GM23338 (cell line): ENCODE data around the gene LFNG. TPM values are rescaled to one million over a fixed set of nuclear protein-coding genes. Genes with fewer than 3 reads are reported as not detected.

ENCODE experiments used
- ATAC-seq: fragments of 200-7000 bp; cut with Tn5 transposase; 3 replicates; pipeline ENCODE4 v1.9.1; 2020
- DNase-seq: peaks from one replicate; pipeline ENCODE4 v3.0.0-alpha.2; 2015; ENCODE audit warnings: low spot score
- H2AFZ ChIP-seq: fragments of 200-600 bp; sonication (generic); 2 replicates; pipeline ENCODE4 v1.8.0; 2016; ENCODE audit warnings: antibody characterized with exemption, mild to moderate bottlenecking, moderate library complexity
- H3F3A ChIP-seq: fragments of 200-600 bp; sonication (generic); replicated peaks from 2 replicates; pipeline ENCODE4 v1.8.0; 2017; ENCODE audit warnings: antibody characterized with exemption, mixed run types, low read depth
- H3K27ac ChIP-seq: fragments of 200-600 bp; sonication (generic); 2 replicates; pipeline ENCODE4 v1.6.1; 2016; ENCODE audit warnings: low read depth
- H3K27me3 ChIP-seq: fragments of 200-600 bp; sonication (generic); 2 replicates; pipeline ENCODE4 v1.8.0; 2016; ENCODE audit warnings: mild to moderate bottlenecking, mixed run types, moderate library complexity; ENCODE audit not compliant: insufficient read depth
- H3K36me3 ChIP-seq: fragments of 200-600 bp; sonication (generic); 2 replicates; pipeline ENCODE4 v1.8.0; 2016; ENCODE audit warnings: mild to moderate bottlenecking; ENCODE audit not compliant: insufficient read depth
- H3K4me1 ChIP-seq: fragments of 200-600 bp; sonication (generic); 2 replicates; pipeline ENCODE4 v1.8.0; 2016; ENCODE audit warnings: mild to moderate bottlenecking, moderate library complexity; ENCODE audit not compliant: insufficient read depth
- H3K4me2 ChIP-seq: fragments of 200-600 bp; sonication (generic); 2 replicates; pipeline ENCODE4 v1.7.1; 2017; ENCODE audit warnings: mixed run types
- H3K4me3 ChIP-seq: fragments of 200-600 bp; sonication (generic); 2 replicates; pipeline ENCODE4 v1.6.1; 2016; ENCODE audit warnings: mixed run types
- H3K79me2 ChIP-seq: fragments of 200-600 bp; sonication (generic); replicated peaks from 2 replicates; pipeline ENCODE4 v1.8.0; 2017; ENCODE audit warnings: mild to moderate bottlenecking; ENCODE audit not compliant: insufficient read depth
- H3K9me2 ChIP-seq: fragments of 200-600 bp; sonication (generic); 2 replicates; pipeline ENCODE4 v1.8.0; 2017; ENCODE audit not compliant: insufficient read depth
- H4K20me1 ChIP-seq: fragments of 200-600 bp; sonication (generic); replicated peaks from 2 replicates; pipeline ENCODE4 v1.8.0; 2017; ENCODE audit warnings: mild to moderate bottlenecking; ENCODE audit not compliant: insufficient read depth
- H3K27ac Mint-ChIP-seq: 2 replicates; pipeline ENCODE4 v1.8.0; 2020; ENCODE audit warnings: inconsistent platforms, mild to moderate bottlenecking, moderate library complexity, mixed read lengths
- H3K27me3 Mint-ChIP-seq: 3 replicates; pipeline ENCODE4 v1.8.0; 2022; ENCODE audit warnings: low read depth, mild to moderate bottlenecking, moderate library complexity, mixed read lengths, inconsistent platforms; ENCODE audit not compliant: insufficient read depth, poor library complexity
- H3K36me3 Mint-ChIP-seq: 3 replicates; pipeline ENCODE4 v1.8.0; 2021; ENCODE audit warnings: low read depth, mild to moderate bottlenecking, inconsistent platforms, moderate library complexity, mixed read lengths
- H3K4me1 Mint-ChIP-seq: 3 replicates; pipeline ENCODE4 v1.8.0; 2020; ENCODE audit warnings: mild to moderate bottlenecking, inconsistent platforms, mixed read lengths
- H3K4me3 Mint-ChIP-seq: 3 replicates; pipeline ENCODE4 v1.8.0; 2021; ENCODE audit warnings: moderate library complexity, mild to moderate bottlenecking, inconsistent platforms, mixed read lengths
- H3K9me3 Mint-ChIP-seq: 3 replicates; pipeline ENCODE4 v1.8.0; 2020; ENCODE audit warnings: moderate library complexity, mild to moderate bottlenecking, inconsistent platforms, mixed read lengths
- CREB1 ChIP-seq: fragments of 250-450 bp; sonication (Bioruptor Pico); IDR thresholded peaks from 2 replicates; pipeline ENCODE4 v1.5.0; 2020; ENCODE audit warnings: low read depth, mild to moderate bottlenecking, moderate library complexity
- EZH2 ChIP-seq: fragments of 200-600 bp; sonication (generic); IDR thresholded peaks from one replicate; pipeline ENCODE4 v1.8.0; 2017; ENCODE audit warnings: antibody characterized with exemption, mild to moderate bottlenecking, low read depth; ENCODE audit not compliant: unreplicated experiment
- JUNB ChIP-seq: IDR thresholded peaks from one replicate; pipeline ENCODE4 v1.6.1; 2016; ENCODE audit warnings: antibody characterized with exemption; ENCODE audit not compliant: unreplicated experiment
- NANOG ChIP-seq: IDR thresholded peaks from 2 replicates; pipeline ENCODE4 v1.6.1; 2016; ENCODE audit warnings: antibody characterized with exemption, borderline replicate concordance
- POLR2AphosphoS5 ChIP-seq: IDR thresholded peaks from 2 replicates; pipeline ENCODE4 v1.6.1; 2016; ENCODE audit warnings: antibody characterized with exemption, low read depth
- STAT1 ChIP-seq: IDR thresholded peaks from one replicate; pipeline ENCODE4 v1.6.1; 2016; ENCODE audit warnings: antibody characterized with exemption; ENCODE audit not compliant: unreplicated experiment
- ZNF114 ChIP-seq: fragments of 250-450 bp; sonication (Bioruptor Pico); IDR thresholded peaks from 2 replicates; pipeline ENCODE4 v1.5.0; 2020; ENCODE audit warnings: mild to moderate bottlenecking, moderate library complexity
- ZNF331 ChIP-seq: fragments of 250-450 bp; sonication (Bioruptor Pico); IDR thresholded peaks from 2 replicates; pipeline ENCODE4 v1.5.0; 2020; ENCODE audit warnings: low read depth, mild to moderate bottlenecking, moderate library complexity
- polyA plus RNA-seq: library from polyadenylated mRNA; unstranded; fragments of >200 nt; fragmentation: Nextera tagmentation; extraction: Ambion mirVana; gene quantifications from 2 replicates; pipeline ENCODE4 v1.2.1, GENCODE V29; 2016
- total RNA-seq: library from RNA; depleted of rRNA; stranded (reverse); fragments of >200 nt; shearing (Covaris generic); gene quantifications from 2 replicates; pipeline ENCODE4 v1.2.3, GENCODE V29; 2014
- TF ChIP-seq, protein P1 (sequence below): IDR thresholded peaks from one replicate; pipeline ENCODE4 v1.6.1; 2018; ENCODE audit warnings: antibody characterized with exemption; ENCODE audit not compliant: unreplicated experiment
- TF ChIP-seq, protein P2 (sequence below): IDR thresholded peaks from 2 replicates; pipeline ENCODE4 v1.6.1; 2016; ENCODE audit warnings: antibody characterized with exemption
- TF ChIP-seq, protein P3 (sequence below): fragments of 250-450 bp; sonication (Bioruptor Pico); IDR thresholded peaks from 2 replicates; pipeline ENCODE4 v1.5.0; 2020; ENCODE audit warnings: mild to moderate bottlenecking, moderate library complexity
- TF ChIP-seq, protein P4 (sequence below), 2 experiments: fragments of 200-600 bp in 1 of 2; sonication (generic) in 1 of 2; conservative IDR thresholded peaks; 2 replicates each; pipeline versions ENCODE4 v1.5.1 to v1.6.1; 2016 to 2017; ENCODE audit warnings: antibody characterized with exemption in 2 of 2, low read depth in 2 of 2, mild to moderate bottlenecking in 2 of 2, moderate library complexity in 1 of 2

The LFNG gene
- total and polyA plus RNA-seq, 2 experiments from 2014 or later = 1.7 to 35.4 TPM

DNA sequence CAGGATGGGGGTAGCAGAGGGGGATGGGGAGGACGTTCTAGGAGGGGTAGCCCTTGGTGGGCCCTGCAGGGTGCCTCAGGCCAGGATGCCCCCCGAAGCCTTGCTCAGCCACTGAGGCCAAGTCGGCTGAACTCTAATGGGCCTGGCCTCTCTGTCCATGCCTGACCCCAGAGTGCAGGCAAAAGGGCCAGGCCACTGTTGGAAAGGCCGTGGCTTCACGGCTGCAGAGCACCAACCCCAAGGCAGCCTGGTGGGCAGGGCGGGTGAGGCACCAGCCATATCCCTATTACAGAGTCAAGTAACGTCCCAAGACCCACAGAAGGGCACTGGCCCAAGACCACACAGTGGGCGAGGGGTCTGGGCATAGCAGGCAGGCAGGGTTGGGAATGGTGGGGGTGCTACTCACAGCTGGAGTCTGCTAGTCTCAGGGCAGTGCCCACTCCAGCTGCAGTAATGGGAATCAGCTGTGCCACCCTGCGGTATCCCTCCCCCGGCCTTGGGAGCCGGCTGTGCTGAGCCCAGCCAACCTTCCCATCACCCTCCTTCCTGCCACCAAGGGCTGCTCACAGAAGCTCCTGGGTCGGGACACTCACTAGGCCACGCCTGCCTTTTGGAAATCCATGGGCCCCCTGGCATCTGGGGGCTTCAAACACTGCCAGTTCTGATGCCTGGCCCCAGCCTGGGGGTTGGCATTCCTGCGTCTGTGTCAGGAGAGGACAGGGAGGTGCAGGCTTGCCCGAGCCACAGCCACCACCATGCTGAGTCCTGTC is 4.0 kb upstream of the LFNG start:
- no peaks in the 10 kb centered on the region; the same call in 1 of the 2 replicates for H4K20me1 ChIP-seq
- no peaks in the 10 kb centered on the region for H3K36me3 ChIP-seq
- Mint-ChIP-seq H3K36me3 (no peaks in the 10 kb centered on the region), H3K27me3 (peaks cover 32% of the 10 kb centered on the region), H3K27ac (no peak overlapping the region), H3K4me1 (peaks cover 27% of the 10 kb centered on the region), H3K4me3 (no peak overlapping the region), H3K9me3 (no peaks in the 10 kb centered on the region)
- H3K27ac ChIP-seq = no peak overlapping the region
- peaks cover 23% of the 10 kb centered on the region for H3K4me1 ChIP-seq
- H3F3A ChIP-seq = no peaks in the 10 kb centered on the region; the same call in 1 of the 2 replicates
- H3K27me3 ChIP-seq = peaks cover 25% of the 10 kb centered on the region
- DNase-seq (no peak), ATAC-seq (no peak)
- H3K9me2 ChIP-seq = peaks cover 9% of the 10 kb centered on the region; the same call in 1 of the 2 replicates
- H3K4me3 ChIP-seq = no peak overlapping the region
- peaks cover 5% of the 10 kb centered on the region for H3K79me2 ChIP-seq
- no peak overlapping the region for H2AFZ ChIP-seq
- H3K4me2 ChIP-seq = no peak overlapping the region
- no peak for TF ChIP-seq POLR2AphosphoS5
- TF ChIP-seq, protein P1, sequence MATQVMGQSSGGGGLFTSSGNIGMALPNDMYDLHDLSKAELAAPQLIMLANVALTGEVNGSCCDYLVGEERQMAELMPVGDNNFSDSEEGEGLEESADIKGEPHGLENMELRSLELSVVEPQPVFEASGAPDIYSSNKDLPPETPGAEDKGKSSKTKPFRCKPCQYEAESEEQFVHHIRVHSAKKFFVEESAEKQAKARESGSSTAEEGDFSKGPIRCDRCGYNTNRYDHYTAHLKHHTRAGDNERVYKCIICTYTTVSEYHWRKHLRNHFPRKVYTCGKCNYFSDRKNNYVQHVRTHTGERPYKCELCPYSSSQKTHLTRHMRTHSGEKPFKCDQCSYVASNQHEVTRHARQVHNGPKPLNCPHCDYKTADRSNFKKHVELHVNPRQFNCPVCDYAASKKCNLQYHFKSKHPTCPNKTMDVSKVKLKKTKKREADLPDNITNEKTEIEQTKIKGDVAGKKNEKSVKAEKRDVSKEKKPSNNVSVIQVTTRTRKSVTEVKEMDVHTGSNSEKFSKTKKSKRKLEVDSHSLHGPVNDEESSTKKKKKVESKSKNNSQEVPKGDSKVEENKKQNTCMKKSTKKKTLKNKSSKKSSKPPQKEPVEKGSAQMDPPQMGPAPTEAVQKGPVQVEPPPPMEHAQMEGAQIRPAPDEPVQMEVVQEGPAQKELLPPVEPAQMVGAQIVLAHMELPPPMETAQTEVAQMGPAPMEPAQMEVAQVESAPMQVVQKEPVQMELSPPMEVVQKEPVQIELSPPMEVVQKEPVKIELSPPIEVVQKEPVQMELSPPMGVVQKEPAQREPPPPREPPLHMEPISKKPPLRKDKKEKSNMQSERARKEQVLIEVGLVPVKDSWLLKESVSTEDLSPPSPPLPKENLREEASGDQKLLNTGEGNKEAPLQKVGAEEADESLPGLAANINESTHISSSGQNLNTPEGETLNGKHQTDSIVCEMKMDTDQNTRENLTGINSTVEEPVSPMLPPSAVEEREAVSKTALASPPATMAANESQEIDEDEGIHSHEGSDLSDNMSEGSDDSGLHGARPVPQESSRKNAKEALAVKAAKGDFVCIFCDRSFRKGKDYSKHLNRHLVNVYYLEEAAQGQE = no peak
- TF ChIP-seq, protein P2, sequence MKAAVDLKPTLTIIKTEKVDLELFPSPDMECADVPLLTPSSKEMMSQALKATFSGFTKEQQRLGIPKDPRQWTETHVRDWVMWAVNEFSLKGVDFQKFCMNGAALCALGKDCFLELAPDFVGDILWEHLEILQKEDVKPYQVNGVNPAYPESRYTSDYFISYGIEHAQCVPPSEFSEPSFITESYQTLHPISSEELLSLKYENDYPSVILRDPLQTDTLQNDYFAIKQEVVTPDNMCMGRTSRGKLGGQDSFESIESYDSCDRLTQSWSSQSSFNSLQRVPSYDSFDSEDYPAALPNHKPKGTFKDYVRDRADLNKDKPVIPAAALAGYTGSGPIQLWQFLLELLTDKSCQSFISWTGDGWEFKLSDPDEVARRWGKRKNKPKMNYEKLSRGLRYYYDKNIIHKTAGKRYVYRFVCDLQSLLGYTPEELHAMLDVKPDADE = no peak
- TF ChIP-seq STAT1 = no peak
- no peak for TF ChIP-seq JUNB
- TF ChIP-seq EZH2 = no peak
- no peak for TF ChIP-seq ZNF114
- no peak for TF ChIP-seq NANOG
- TF ChIP-seq ZNF331 = no peak
- TF ChIP-seq, protein P3, sequence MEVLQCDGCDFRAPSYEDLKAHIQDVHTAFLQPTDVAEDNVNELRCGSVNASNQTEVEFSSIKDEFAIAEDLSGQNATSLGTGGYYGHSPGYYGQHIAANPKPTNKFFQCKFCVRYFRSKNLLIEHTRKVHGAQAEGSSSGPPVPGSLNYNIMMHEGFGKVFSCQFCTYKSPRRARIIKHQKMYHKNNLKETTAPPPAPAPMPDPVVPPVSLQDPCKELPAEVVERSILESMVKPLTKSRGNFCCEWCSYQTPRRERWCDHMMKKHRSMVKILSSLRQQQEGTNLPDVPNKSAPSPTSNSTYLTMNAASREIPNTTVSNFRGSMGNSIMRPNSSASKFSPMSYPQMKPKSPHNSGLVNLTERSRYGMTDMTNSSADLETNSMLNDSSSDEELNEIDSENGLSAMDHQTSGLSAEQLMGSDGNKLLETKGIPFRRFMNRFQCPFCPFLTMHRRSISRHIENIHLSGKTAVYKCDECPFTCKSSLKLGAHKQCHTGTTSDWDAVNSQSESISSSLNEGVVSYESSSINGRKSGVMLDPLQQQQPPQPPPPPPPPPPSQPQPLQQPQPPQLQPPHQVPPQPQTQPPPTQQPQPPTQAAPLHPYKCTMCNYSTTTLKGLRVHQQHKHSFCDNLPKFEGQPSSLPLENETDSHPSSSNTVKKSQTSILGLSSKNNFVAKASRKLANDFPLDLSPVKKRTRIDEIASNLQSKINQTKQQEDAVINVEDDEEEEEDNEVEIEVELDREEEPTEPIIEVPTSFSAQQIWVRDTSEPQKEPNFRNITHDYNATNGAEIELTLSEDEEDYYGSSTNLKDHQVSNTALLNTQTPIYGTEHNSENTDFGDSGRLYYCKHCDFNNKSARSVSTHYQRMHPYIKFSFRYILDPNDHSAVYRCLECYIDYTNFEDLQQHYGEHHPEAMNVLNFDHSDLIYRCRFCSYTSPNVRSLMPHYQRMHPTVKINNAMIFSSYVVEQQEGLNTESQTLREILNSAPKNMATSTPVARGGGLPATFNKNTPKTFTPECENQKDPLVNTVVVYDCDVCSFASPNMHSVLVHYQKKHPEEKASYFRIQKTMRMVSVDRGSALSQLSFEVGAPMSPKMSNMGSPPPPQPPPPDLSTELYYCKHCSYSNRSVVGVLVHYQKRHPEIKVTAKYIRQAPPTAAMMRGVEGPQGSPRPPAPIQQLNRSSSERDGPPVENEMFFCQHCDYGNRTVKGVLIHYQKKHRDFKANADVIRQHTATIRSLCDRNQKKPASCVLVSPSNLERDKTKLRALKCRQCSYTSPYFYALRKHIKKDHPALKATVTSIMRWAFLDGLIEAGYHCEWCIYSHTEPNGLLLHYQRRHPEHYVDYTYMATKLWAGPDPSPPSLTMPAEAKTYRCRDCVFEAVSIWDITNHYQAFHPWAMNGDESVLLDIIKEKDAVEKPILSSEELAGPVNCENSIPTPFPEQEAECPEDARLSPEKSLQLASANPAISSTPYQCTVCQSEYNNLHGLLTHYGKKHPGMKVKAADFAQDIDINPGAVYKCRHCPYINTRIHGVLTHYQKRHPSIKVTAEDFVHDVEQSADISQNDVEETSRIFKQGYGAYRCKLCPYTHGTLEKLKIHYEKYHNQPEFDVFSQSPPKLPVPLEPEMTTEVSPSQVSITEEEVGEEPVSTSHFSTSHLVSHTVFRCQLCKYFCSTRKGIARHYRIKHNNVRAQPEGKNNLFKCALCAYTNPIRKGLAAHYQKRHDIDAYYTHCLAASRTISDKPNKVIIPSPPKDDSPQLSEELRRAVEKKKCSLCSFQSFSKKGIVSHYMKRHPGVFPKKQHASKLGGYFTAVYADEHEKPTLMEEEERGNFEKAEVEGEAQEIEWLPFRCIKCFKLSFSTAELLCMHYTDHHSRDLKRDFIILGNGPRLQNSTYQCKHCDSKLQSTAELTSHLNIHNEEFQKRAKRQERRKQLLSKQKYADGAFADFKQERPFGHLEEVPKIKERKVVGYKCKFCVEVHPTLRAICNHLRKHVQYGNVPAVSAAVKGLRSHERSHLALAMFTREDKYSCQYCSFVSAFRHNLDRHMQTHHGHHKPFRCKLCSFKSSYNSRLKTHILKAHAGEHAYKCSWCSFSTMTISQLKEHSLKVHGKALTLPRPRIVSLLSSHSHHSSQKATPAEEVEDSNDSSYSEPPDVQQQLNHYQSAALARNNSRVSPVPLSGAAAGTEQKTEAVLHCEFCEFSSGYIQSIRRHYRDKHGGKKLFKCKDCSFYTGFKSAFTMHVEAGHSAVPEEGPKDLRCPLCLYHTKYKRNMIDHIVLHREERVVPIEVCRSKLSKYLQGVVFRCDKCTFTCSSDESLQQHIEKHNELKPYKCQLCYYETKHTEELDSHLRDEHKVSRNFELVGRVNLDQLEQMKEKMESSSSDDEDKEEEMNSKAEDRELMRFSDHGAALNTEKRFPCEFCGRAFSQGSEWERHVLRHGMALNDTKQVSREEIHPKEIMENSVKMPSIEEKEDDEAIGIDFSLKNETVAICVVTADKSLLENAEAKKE = no peak
- TF ChIP-seq, protein P4, sequence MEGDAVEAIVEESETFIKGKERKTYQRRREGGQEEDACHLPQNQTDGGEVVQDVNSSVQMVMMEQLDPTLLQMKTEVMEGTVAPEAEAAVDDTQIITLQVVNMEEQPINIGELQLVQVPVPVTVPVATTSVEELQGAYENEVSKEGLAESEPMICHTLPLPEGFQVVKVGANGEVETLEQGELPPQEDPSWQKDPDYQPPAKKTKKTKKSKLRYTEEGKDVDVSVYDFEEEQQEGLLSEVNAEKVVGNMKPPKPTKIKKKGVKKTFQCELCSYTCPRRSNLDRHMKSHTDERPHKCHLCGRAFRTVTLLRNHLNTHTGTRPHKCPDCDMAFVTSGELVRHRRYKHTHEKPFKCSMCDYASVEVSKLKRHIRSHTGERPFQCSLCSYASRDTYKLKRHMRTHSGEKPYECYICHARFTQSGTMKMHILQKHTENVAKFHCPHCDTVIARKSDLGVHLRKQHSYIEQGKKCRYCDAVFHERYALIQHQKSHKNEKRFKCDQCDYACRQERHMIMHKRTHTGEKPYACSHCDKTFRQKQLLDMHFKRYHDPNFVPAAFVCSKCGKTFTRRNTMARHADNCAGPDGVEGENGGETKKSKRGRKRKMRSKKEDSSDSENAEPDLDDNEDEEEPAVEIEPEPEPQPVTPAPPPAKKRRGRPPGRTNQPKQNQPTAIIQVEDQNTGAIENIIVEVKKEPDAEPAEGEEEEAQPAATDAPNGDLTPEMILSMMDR (conservative IDR thresholded peaks at IDR 0.05; ENCODE audit: low read depth in 2 of 2) = no peak
- TF ChIP-seq CREB1 (CRISPR knock-in tag) = no peak
